ENCODE results near the gene NHSL2. TPM values are rescaled to one million over a fixed set of nuclear protein-coding genes. Genes with fewer than 3 reads are reported as not detected.

The NHSL2 gene
- total RNA-seq, 1 donor from 2014 or later, result 5.7 TPM

- DNase-seq (ENCODE audit: missing footprints), result no peak
- ATAC-seq, result no peak
- intact Hi-C loops (cut with DNase I), result no loop called here
These were observed 116.6 kb downstream of the NHSL2 start for GRCh38 chrX:72027024-72027913.

- ATAC-seq, result no peak
- DNase-seq (ENCODE audit: missing footprints), result no peak
- intact Hi-C loops (cut with DNase I), result no loop called here
These were observed 117.3 kb downstream of the NHSL2 start for GRCh38 chrX:72027914-72028307.

GRCh38 chrX:72028701-72029470 lies 118.2 kb downstream of the NHSL2 start:
- no peak for ATAC-seq
- intact Hi-C loops (cut with DNase I), result no loop called here

GRCh38 chrX:72029483-72030411 lies 119.1 kb downstream of the NHSL2 start:
- intact Hi-C loops (cut with DNase I), result no loop called here
- DNase-seq (ENCODE audit: missing footprints), result no peak

More at GRCh38 chrX:72028701-72029470, 118.2 kb downstream of the NHSL2 start:
- DNase-seq (ENCODE audit: missing footprints), result no peak

GRCh38 chrX:72030431-72030830 lies 119.8 kb downstream of the NHSL2 start:
- DNase-seq (ENCODE audit: missing footprints) (no peak), ATAC-seq (no peak)
- intact Hi-C loops (cut with DNase I), result no loop called here

More at GRCh38 chrX:72029483-72030411, 119.1 kb downstream of the NHSL2 start:
- ATAC-seq, result no peak

- intact Hi-C loops (cut with DNase I), result no loop called here
- DNase-seq (ENCODE audit: missing footprints) (no peak), ATAC-seq (no peak)
These were observed 120.5 kb downstream of the NHSL2 start for GRCh38 chrX:72031118-72031517.

GRCh38 chrX:72031634-72032033 lies 121.0 kb downstream of the NHSL2 start:
- DNase-seq (ENCODE audit: missing footprints) (no peak), ATAC-seq (no peak)
- intact Hi-C loops (cut with DNase I), result no loop called here

- no peak for ATAC-seq
- no peak for DNase-seq (ENCODE audit: missing footprints)
- intact Hi-C loops (cut with DNase I), result no loop called here
These were observed 127.0 kb downstream of the NHSL2 start for GRCh38 chrX:72037601-72038000.

- DNase-seq (ENCODE audit: missing footprints) (no peak), ATAC-seq (no peak)
- intact Hi-C loops (cut with DNase I), result no loop called here
These were observed 127.4 kb downstream of the NHSL2 start for GRCh38 chrX:72038016-72038415.

- ATAC-seq, result no peak
- intact Hi-C loops (cut with DNase I), result no loop called here
- DNase-seq (ENCODE audit: missing footprints), result no peak
These were observed 128.2 kb downstream of the NHSL2 start for GRCh38 chrX:72038868-72039267.

- no peak for DNase-seq (ENCODE audit: missing footprints)
- intact Hi-C loops (cut with DNase I), result no loop called here
These were observed 129.9 kb downstream of the NHSL2 start for GRCh38 chrX:72040506-72040905.

GRCh38 chrX:72041176-72041575 lies 130.5 kb downstream of the NHSL2 start:
- ATAC-seq (no peak), DNase-seq (ENCODE audit: missing footprints) (no peak)

More at GRCh38 chrX:72040506-72040905, 129.9 kb downstream of the NHSL2 start:
- ATAC-seq, result no peak

GRCh38 chrX:72041871-72042851 lies 131.5 kb downstream of the NHSL2 start:
- intact Hi-C loops (cut with DNase I), result no loop called here
- DNase-seq (ENCODE audit: missing footprints) (no peak), ATAC-seq (peak; percentile 67)

More at GRCh38 chrX:72041176-72041575, 130.5 kb downstream of the NHSL2 start:
- intact Hi-C loops (cut with DNase I), result no loop called here

- intact Hi-C loops (cut with DNase I), result no loop called here
- no peak for ATAC-seq
These were observed 132.2 kb downstream of the NHSL2 start for GRCh38 chrX:72042852-72043248.

GRCh38 chrX:72043636-72044035 lies 133.0 kb downstream of the NHSL2 start:
- DNase-seq (ENCODE audit: missing footprints), result no peak
- intact Hi-C loops (cut with DNase I), result no loop called here
- ATAC-seq, result no peak

More at GRCh38 chrX:72042852-72043248, 132.2 kb downstream of the NHSL2 start:
- no peak for DNase-seq (ENCODE audit: missing footprints)

GRCh38 chrX:72045141-72045540 lies 134.5 kb downstream of the NHSL2 start:
- DNase-seq (ENCODE audit: missing footprints), result no peak
- no peak for ATAC-seq
- intact Hi-C loops (cut with DNase I), result no loop called here

- intact Hi-C loops (cut with DNase I), result no loop called here
- DNase-seq (ENCODE audit: missing footprints) (no peak), ATAC-seq (no peak)
These were observed 135.1 kb downstream of the NHSL2 start for GRCh38 chrX:72045552-72046277.
